Immature natural killer cell (primary cell): ENCODE measurements around the gene TEN1. TPM values are rescaled to one million over a fixed set of nuclear protein-coding genes. Genes with fewer than 3 reads are reported as not detected.

ENCODE experiments used
- polyA plus RNA-seq, 3 donors: library from polyadenylated mRNA; unstranded; fragments of 300-500 nt; fragmentation: Illumina TruSeq; gene quantifications; one replicate each; pipeline ENCODE4 v1.2.3, GENCODE V29; 2021

The TEN1 gene
- polyA plus RNA-seq, 3 donors from 2014 or later: 40.2 to 53.0 (median 43.7) TPM

Other genes starting within 250 kb of the TEN1 start
- 10 to 100 TPM; 25.1 to 86.7 (median 30.7) TPM for gene GALK1, start 214.0 kb upstream of the TEN1 start, polyA plus RNA-seq
- 10 to 100 TPM; 26.0 to 48.4 (median 34.4) TPM for gene UNK, start 194.4 kb upstream of the TEN1 start, polyA plus RNA-seq
- 100 to 1,000 TPM in 1 of 3 donors, 10 to 100 TPM in 2; 53.1 to 124 (median 57.5) TPM for gene UNC13D, start 134.8 kb upstream of the TEN1 start, polyA plus RNA-seq
- 10 to 100 TPM; 51.2 to 85.8 (median 69.1) TPM for gene WBP2, start 123.9 kb upstream of the TEN1 start, polyA plus RNA-seq
- gene TRIM47, start 100.7 kb upstream of the TEN1 start, polyA plus RNA-seq: 1 to 10 TPM; 3.2 to 4.0 (median 3.9) TPM
- 10 to 100 TPM in 2 of 3 donors, 1 to 10 TPM in 1; 5.4 to 27.1 (median 18.7) TPM for gene TRIM65, start 82.3 kb upstream of the TEN1 start, polyA plus RNA-seq
- 10 to 100 TPM; 55.9 to 67.5 (median 64.0) TPM for gene MRPL38, start 74.4 kb upstream of the TEN1 start, polyA plus RNA-seq
- 1 to 10 TPM in 2 of 3 donors, not detected in 1; 1.6 to 7.6 TPM for gene FBF1, start 38.2 kb upstream of the TEN1 start, polyA plus RNA-seq
- 10 to 100 TPM; 16.1 to 23.9 (median 19.1) TPM for gene ACOX1, start 74 bp upstream of the TEN1 start, polyA plus RNA-seq
- gene CDK3, start 21.6 kb downstream of the TEN1 start, polyA plus RNA-seq: 1 to 10 TPM in 2 of 3 donors, not detected in 1; 1.0 to 1.1 TPM
- not detected for gene EVPL, start 48.1 kb downstream of the TEN1 start, polyA plus RNA-seq
- gene SRP68, start 93.3 kb downstream of the TEN1 start, polyA plus RNA-seq: 10 to 100 TPM; 30.1 to 62.6 (median 61.0) TPM
- under 1 TPM in 1 of 3 donors, not detected in 2; 0.18 TPM for gene GALR2, start 95.5 kb downstream of the TEN1 start, polyA plus RNA-seq
- under 1 TPM in 2 of 3 donors, not detected in 1; 0.59 to 0.60 TPM for gene ZACN, start 99.9 kb downstream of the TEN1 start, polyA plus RNA-seq
- 10 to 100 TPM; 37.2 to 78.9 (median 56.9) TPM for gene EXOC7, start 124.5 kb downstream of the TEN1 start, polyA plus RNA-seq
- not detected for gene FOXJ1, start 162.0 kb downstream of the TEN1 start, polyA plus RNA-seq